DND-41 (cell line): ENCODE results near the gene FXYD2.
A peak's percentile ranks its signal among the peaks of the same experiment; 100 is the strongest.

ENCODE experiments used
- ATAC-seq: fragments of 200-7000 bp; cut with Tn5 transposase; 3 replicates; pipeline ENCODE4 v1.9.1; 2021; ENCODE audit warnings: low read depth; ENCODE audit not compliant: insufficient read depth
- DNase-seq: peaks from one replicate; pipeline ENCODE4 v3.0.0-alpha.2; 2020
- H2AFZ ChIP-seq: 2 replicates; pipeline ENCODE4 v1.6.0; 2012; ENCODE audit warnings: low read depth, low read length
- H3K27ac ChIP-seq: 2 replicates; pipeline ENCODE4 v1.5.1; 2012; ENCODE audit warnings: low read length, inconsistent platforms
- H3K27me3 ChIP-seq: fragments of 200-600 bp; sonication (generic); 2 replicates; pipeline ENCODE4 v1.6.0; 2012; ENCODE audit warnings: low read length, mild to moderate bottlenecking, inconsistent platforms; ENCODE audit not compliant: insufficient read depth, poor library complexity
- H3K36me3 ChIP-seq: 2 replicates; pipeline ENCODE4 v1.5.1; 2012; ENCODE audit warnings: low read length, inconsistent platforms; ENCODE audit not compliant: insufficient read depth
- H3K4me1 ChIP-seq: 2 replicates; pipeline ENCODE4 v1.5.1; 2012; ENCODE audit warnings: mild to moderate bottlenecking, low read length; ENCODE audit not compliant: insufficient read depth
- H3K4me2 ChIP-seq: 2 replicates; pipeline ENCODE4 v1.6.0; 2012; ENCODE audit warnings: mild to moderate bottlenecking, moderate library complexity, low read length, inconsistent platforms; ENCODE audit not compliant: insufficient read depth
- H3K4me3 ChIP-seq, 2 experiments: fragments of 200-600 bp in 1 of 2; shearing (Covaris generic) in 1 of 2; 2 replicates each; pipeline ENCODE4 v1.5.1; 2012 to 2016; ENCODE audit warnings: inconsistent platforms in 2 of 2, low read length in 2 of 2, mild to moderate bottlenecking in 2 of 2, low read depth in 1 of 2, moderate library complexity in 1 of 2
- H3K79me2 ChIP-seq: 2 replicates; pipeline ENCODE4 v1.6.0; 2012; ENCODE audit warnings: low read length, inconsistent platforms; ENCODE audit not compliant: insufficient read depth
- H3K9ac ChIP-seq: 2 replicates; pipeline ENCODE4 v1.6.0; 2012; ENCODE audit warnings: low read depth, mild to moderate bottlenecking, inconsistent platforms, low read length, moderate library complexity
- H3K9me3 ChIP-seq: 2 replicates; pipeline ENCODE4 v1.5.1; 2012; ENCODE audit warnings: low read length, moderate library complexity, mild to moderate bottlenecking, inconsistent platforms; ENCODE audit not compliant: insufficient read depth, severe bottlenecking
- H4K20me1 ChIP-seq: 2 replicates; pipeline ENCODE4 v1.6.0; 2012; ENCODE audit warnings: low read length; ENCODE audit not compliant: insufficient read depth
- CTCF ChIP-seq: IDR thresholded peaks from 2 replicates; pipeline ENCODE4 v1.5.1; 2012; ENCODE audit warnings: borderline replicate concordance, low read length, moderate library complexity, mild to moderate bottlenecking; ENCODE audit not compliant: poor library complexity, severe bottlenecking; ENCODE audit errors: extremely low read depth
- EZH2 ChIP-seq: IDR thresholded peaks from 3 replicates; pipeline ENCODE4 v1.6.1; 2012; ENCODE audit warnings: borderline replicate concordance, low read depth, mild to moderate bottlenecking, moderate library complexity, low read length, inconsistent platforms; ENCODE audit not compliant: severe bottlenecking

FXYD2 gene

GRCh38 chr11:117839380-117839881, 14.9 kb upstream of the FXYD2 start:
- H3K27me3 ChIP-seq, result no peaks in the 10 kb centered on the region
- ATAC-seq, result no peak
- H3K9ac ChIP-seq, result no peak overlapping the region
- H4K20me1 ChIP-seq, result no peaks in the 10 kb centered on the region
- H3K4me3 ChIP-seq, result no peak overlapping the region
- TF ChIP-seq CTCF (no peak), EZH2 (no peak)
- peaks cover 45% of the 10 kb centered on the region for H3K4me1 ChIP-seq
- H3K4me2 ChIP-seq, result no peak overlapping the region
- H2AFZ ChIP-seq, result no peak overlapping the region
- DNase-seq, result no peak
- H3K9me3 ChIP-seq, result no peaks in the 10 kb centered on the region
- H3K27ac ChIP-seq, result peak overlapping the region; percentile 75; the same call in 1 of the 2 replicates
- H3K79me2 ChIP-seq, result peaks cover 19% of the 10 kb centered on the region
- H3K36me3 ChIP-seq, result peaks cover 72% of the 10 kb centered on the region

- Histone ChIP-seq H3K9me3 (no peaks in the 10 kb centered on the region), H3K9ac (no peak overlapping the region), H4K20me1 (no peaks in the 10 kb centered on the region), H3K27ac (peak overlapping the region; percentile 75; the same call in 1 of the 2 replicates), H3K36me3 (peaks cover 72% of the 10 kb centered on the region), H3K79me2 (peaks cover 16% of the 10 kb centered on the region), H2AFZ (no peak overlapping the region), H3K4me2 (no peak overlapping the region), H3K4me3 (no peak overlapping the region), H3K4me1 (peaks cover 43% of the 10 kb centered on the region), H3K27me3 (no peaks in the 10 kb centered on the region)
- no peak for TF ChIP-seq EZH2
- no peak for TF ChIP-seq CTCF
- DNase-seq (no peak), ATAC-seq (no peak)
Measured at GRCh38 chr11:117838901-117839300, 14.4 kb upstream of the FXYD2 start.

GRCh38 chr11:117837791-117838190, 13.2 kb upstream of the FXYD2 start:
- Histone ChIP-seq H3K9me3 (no peaks in the 10 kb centered on the region), H3K27me3 (no peaks in the 10 kb centered on the region), H3K9ac (no peak overlapping the region; the same call in 1 of the 2 replicates), H3K79me2 (peaks cover 6% of the 10 kb centered on the region), H4K20me1 (no peaks in the 10 kb centered on the region), H3K4me3 (no peak overlapping the region), H3K27ac (peak overlapping the region; percentile 75), H3K4me1 (peaks cover 43% of the 10 kb centered on the region), H3K4me2 (no peak overlapping the region), H2AFZ (no peak overlapping the region), H3K36me3 (peaks cover 72% of the 10 kb centered on the region)
- TF ChIP-seq CTCF, result no peak
- no peak for TF ChIP-seq EZH2
- DNase-seq, result peak; percentile 78
- peak; percentile 66 for ATAC-seq
